Smooth muscle cell (in vitro differentiated cells): ENCODE results near the gene NEK9. TPM values are rescaled to one million over a fixed set of nuclear protein-coding genes. Genes with fewer than 3 reads are reported as not detected.

ENCODE experiments used
- DNase-seq: peaks from one replicate; lab custom pipeline; 2025; ENCODE audit not compliant: unreplicated experiment; lab: John Stamatoyannopoulos, UW
- H2AFZ ChIP-seq: fragments of 200-600 bp; sonication (generic); 2 replicates; pipeline ENCODE4 v1.6.0; 2016; ENCODE audit warnings: antibody characterized with exemption, low read depth, mild to moderate bottlenecking
- H3F3A ChIP-seq: fragments of 200-600 bp; sonication (generic); 2 replicates; pipeline ENCODE4 v1.6.0; 2017; ENCODE audit warnings: antibody characterized with exemption, low read depth
- H3K27ac ChIP-seq: fragments of 200-600 bp; sonication (generic); 2 replicates; pipeline ENCODE4 v1.5.1; 2016; ENCODE audit warnings: low read depth, mild to moderate bottlenecking
- H3K27me3 ChIP-seq: fragments of 200-600 bp; sonication (generic); 2 replicates; pipeline ENCODE4 v1.6.1; 2016; ENCODE audit warnings: low read depth, mild to moderate bottlenecking
- H3K36me3 ChIP-seq: fragments of 200-600 bp; sonication (generic); 2 replicates; pipeline ENCODE4 v1.5.1; 2016; ENCODE audit warnings: low read depth
- H3K4me1 ChIP-seq: fragments of 200-600 bp; sonication (generic); 2 replicates; pipeline ENCODE4 v1.5.1; 2016; ENCODE audit warnings: low read depth
- H3K4me2 ChIP-seq: fragments of 200-600 bp; sonication (generic); 2 replicates; pipeline ENCODE4 v1.6.0; 2016; ENCODE audit warnings: mild to moderate bottlenecking
- H3K4me3 ChIP-seq: fragments of 200-600 bp; sonication (generic); 2 replicates; pipeline ENCODE4 v1.5.1; 2016; ENCODE audit warnings: mild to moderate bottlenecking
- H3K79me2 ChIP-seq: fragments of 200-600 bp; sonication (generic); 2 replicates; pipeline ENCODE4 v1.6.0; 2016; ENCODE audit warnings: low read depth, mild to moderate bottlenecking
- H3K9ac ChIP-seq: fragments of 200-600 bp; sonication (generic); 2 replicates; pipeline ENCODE4 v1.6.0; 2016; ENCODE audit warnings: low read depth
- H3K9me3 ChIP-seq: fragments of 200-600 bp; sonication (generic); replicated peaks from 2 replicates; pipeline ENCODE4 v1.5.1; 2016; ENCODE audit warnings: low read depth
- H4K20me1 ChIP-seq: fragments of 200-600 bp; sonication (generic); 2 replicates; pipeline ENCODE4 v1.6.0; 2016; ENCODE audit warnings: low read depth
- CTCF ChIP-seq: fragments of 200-600 bp; sonication (generic); IDR thresholded peaks from 2 replicates; pipeline ENCODE4 v1.5.1; 2017; ENCODE audit warnings: borderline replicate concordance, mild to moderate bottlenecking, antibody characterized with exemption; ENCODE audit not compliant: insufficient read depth, poor library complexity, severe bottlenecking
- WGBS: methylation state at CpG from one replicate; pipeline ENCODE4 v1.1.7; 2016; ENCODE audit warnings: low lambda C conversion rate; 5-methylcytosine and 5-hydroxymethylcytosine counted together
- polyA plus RNA-seq: library from polyadenylated mRNA; unstranded; fragments of >200 nt; fragmentation: Nextera tagmentation; extraction: Ambion mirVana; gene quantifications from 2 replicates; pipeline ENCODE4 v1.2.1, GENCODE V29; 2016
- total RNA-seq: library from RNA; depleted of rRNA; stranded (reverse); fragments of >200 nt; gene quantifications from 2 replicates; pipeline ENCODE4 v1.2.3, GENCODE V29; 2014

NEK9 gene
- total and polyA plus RNA-seq, 2 experiments from 2014 or later = 12.4 to 17.8 TPM

GRCh38 chr14:75040959-75041358 lies 85.9 kb downstream of the NEK9 start:
- Histone ChIP-seq H3K9me3 (no peaks in the 10 kb centered on the region), H3K36me3 (no peaks in the 10 kb centered on the region), H3K27ac (no peak overlapping the region), H3K9ac (no peak overlapping the region), H3K4me2 (no peak overlapping the region), H2AFZ (no peak overlapping the region), H3K4me3 (no peak overlapping the region), H3K4me1 (no peaks in the 10 kb centered on the region), H4K20me1 (no peaks in the 10 kb centered on the region), H3K27me3 (no peaks in the 10 kb centered on the region), H3F3A (no peaks in the 10 kb centered on the region), H3K79me2 (peaks cover 12% of the 10 kb centered on the region)
- TF ChIP-seq CTCF = no peak
- no peak for DNase-seq
- WGBS = 94% methylated on average over 2 of the region's 2 CpGs

GRCh38 chr14:75040507-75040906 lies 86.3 kb downstream of the NEK9 start:
- H3K79me2 ChIP-seq = peaks cover 8% of the 10 kb centered on the region
- H3K27ac ChIP-seq = no peak overlapping the region
- no peaks in the 10 kb centered on the region for H3K4me1 ChIP-seq
- H3F3A ChIP-seq = no peaks in the 10 kb centered on the region
- no peaks in the 10 kb centered on the region for H3K36me3 ChIP-seq
- DNase-seq = no peak
- H2AFZ ChIP-seq = no peak overlapping the region
- H4K20me1 ChIP-seq = no peaks in the 10 kb centered on the region
- H3K9me3 ChIP-seq = no peaks in the 10 kb centered on the region
- H3K9ac ChIP-seq = no peak overlapping the region
- no peaks in the 10 kb centered on the region for H3K27me3 ChIP-seq
- WGBS = 95% methylated on average over 1 of the region's 1 CpG
- TF ChIP-seq CTCF = no peak
- H3K4me3 ChIP-seq = no peak overlapping the region
- no peak overlapping the region for H3K4me2 ChIP-seq

- Histone ChIP-seq H3K4me3 (no peak overlapping the region), H4K20me1 (no peaks in the 10 kb centered on the region), H3K27me3 (no peaks in the 10 kb centered on the region), H3K79me2 (no peaks in the 10 kb centered on the region), H3K4me2 (no peak overlapping the region), H3K4me1 (no peaks in the 10 kb centered on the region), H3K36me3 (no peaks in the 10 kb centered on the region), H2AFZ (no peak overlapping the region), H3F3A (no peaks in the 10 kb centered on the region), H3K9ac (no peak overlapping the region), H3K27ac (no peak overlapping the region), H3K9me3 (no peaks in the 10 kb centered on the region)
- 100% methylated on average over 2 of the region's 2 CpGs for WGBS
- no peak for DNase-seq
- no peak for TF ChIP-seq CTCF
These were observed 93.9 kb downstream of the NEK9 start for GRCh38 chr14:75032939-75033338.

- H3K4me3 ChIP-seq = no peak overlapping the region
- 0% methylated on average over 1 of the region's 1 CpG for WGBS
- no peak for DNase-seq
- no peaks in the 10 kb centered on the region for H3K4me1 ChIP-seq
- H3K9ac ChIP-seq = no peak overlapping the region
- no peak for TF ChIP-seq CTCF
- no peaks in the 10 kb centered on the region for H3K27me3 ChIP-seq
- no peaks in the 10 kb centered on the region for H3K9me3 ChIP-seq
- no peaks in the 10 kb centered on the region for H3F3A ChIP-seq
- no peaks in the 10 kb centered on the region for H4K20me1 ChIP-seq
- H3K36me3 ChIP-seq = no peaks in the 10 kb centered on the region
- H2AFZ ChIP-seq = no peak overlapping the region
- H3K79me2 ChIP-seq = no peaks in the 10 kb centered on the region
- no peak overlapping the region for H3K27ac ChIP-seq
- no peak overlapping the region for H3K4me2 ChIP-seq
These were observed 96.7 kb downstream of the NEK9 start for GRCh38 chr14:75030147-75030546.
